PC-9 (cell line): ENCODE measurements around the gene PAIP2.

Experiments used
- EZH2 ChIP-seq: fragments of 200-600 bp; sonication (generic); IDR thresholded peaks from 2 replicates; pipeline ENCODE4 v1.8.0; 2017; ENCODE audit warnings: antibody characterized with exemption, low read depth
- TF ChIP-seq, protein P1 (sequence below): fragments of 200-600 bp; sonication (generic); conservative IDR thresholded peaks from 2 replicates; pipeline ENCODE4 v1.6.1; 2017; ENCODE audit warnings: mixed run types, antibody characterized with exemption, mild to moderate bottlenecking, moderate library complexity

DNA sequence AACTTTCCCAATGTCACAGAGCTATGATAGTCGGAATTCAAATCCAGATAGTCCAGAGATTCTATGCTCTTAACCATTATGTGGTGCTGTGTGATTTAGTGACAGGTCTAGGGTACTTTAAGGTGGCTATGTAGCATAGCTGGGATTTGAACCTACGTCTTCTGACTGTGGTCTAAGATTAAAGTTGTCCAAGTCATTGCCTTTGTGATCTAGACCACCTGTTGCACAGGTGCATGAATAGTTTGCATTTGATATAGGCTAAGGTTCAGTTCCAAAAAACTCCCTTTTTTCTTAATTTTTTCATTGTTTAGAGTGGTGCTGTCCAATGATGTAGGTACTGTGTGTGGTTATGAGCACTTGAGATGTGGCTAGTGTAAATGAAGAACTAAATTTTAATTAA, 2.5 kb downstream of the PAIP2 start:
- no peak for TF ChIP-seq EZH2
- TF ChIP-seq, protein P1, sequence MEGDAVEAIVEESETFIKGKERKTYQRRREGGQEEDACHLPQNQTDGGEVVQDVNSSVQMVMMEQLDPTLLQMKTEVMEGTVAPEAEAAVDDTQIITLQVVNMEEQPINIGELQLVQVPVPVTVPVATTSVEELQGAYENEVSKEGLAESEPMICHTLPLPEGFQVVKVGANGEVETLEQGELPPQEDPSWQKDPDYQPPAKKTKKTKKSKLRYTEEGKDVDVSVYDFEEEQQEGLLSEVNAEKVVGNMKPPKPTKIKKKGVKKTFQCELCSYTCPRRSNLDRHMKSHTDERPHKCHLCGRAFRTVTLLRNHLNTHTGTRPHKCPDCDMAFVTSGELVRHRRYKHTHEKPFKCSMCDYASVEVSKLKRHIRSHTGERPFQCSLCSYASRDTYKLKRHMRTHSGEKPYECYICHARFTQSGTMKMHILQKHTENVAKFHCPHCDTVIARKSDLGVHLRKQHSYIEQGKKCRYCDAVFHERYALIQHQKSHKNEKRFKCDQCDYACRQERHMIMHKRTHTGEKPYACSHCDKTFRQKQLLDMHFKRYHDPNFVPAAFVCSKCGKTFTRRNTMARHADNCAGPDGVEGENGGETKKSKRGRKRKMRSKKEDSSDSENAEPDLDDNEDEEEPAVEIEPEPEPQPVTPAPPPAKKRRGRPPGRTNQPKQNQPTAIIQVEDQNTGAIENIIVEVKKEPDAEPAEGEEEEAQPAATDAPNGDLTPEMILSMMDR: no peak
